Left ventricle myocardium inferior (tissue), 1 donor: ENCODE results near the gene AIFM3. TPM values are rescaled to one million over a fixed set of nuclear protein-coding genes. Genes with fewer than 3 reads are reported as not detected.
"Not testable (repeated sequence)": the region's sequence is repeated elsewhere in the genome, so short reads cannot be mapped to it uniquely, and the experiment has no call there.

Experiments used
- DNase-seq: peaks from one replicate; pipeline ENCODE4 v3.0.0-alpha.2; 2020
- H3K27ac ChIP-seq: fragments of 200-600 bp; replicated peaks from 2 replicates; pipeline ENCODE4 v1.8.0; 2021
- H3K27me3 ChIP-seq: fragments of 200-600 bp; 2 replicates; pipeline ENCODE4 v1.8.0; 2021; ENCODE audit warnings: low read depth
- H3K36me3 ChIP-seq: fragments of 200-600 bp; 2 replicates; pipeline ENCODE4 v1.8.0; 2021
- H3K4me1 ChIP-seq: fragments of 200-600 bp; 2 replicates; pipeline ENCODE4 v1.8.0; 2021
- H3K4me3 ChIP-seq: fragments of 200-600 bp; 2 replicates; pipeline ENCODE4 v1.8.0; 2021; ENCODE audit warnings: mild to moderate bottlenecking, moderate library complexity
- H3K9me3 ChIP-seq: fragments of 200-600 bp; replicated peaks from 2 replicates; pipeline ENCODE4 v1.8.0; 2021
- intact Hi-C: fragments of 100-400 bp; cut with micrococcal nuclease; formaldehyde crosslinking; loops from one replicate; pipeline ENCODE4 v1.11.0; 2022
- total RNA-seq: library from RNA; stranded (reverse); fragmentation: NEBNext Ultra II Directional; extraction: Animal tissue kit (Norgen Biotek cat#: 25700); gene quantifications from one replicate; pipeline ENCODE4 v1.2.1, GENCODE V29; 2021
- TF ChIP-seq, protein P1 (sequence below): fragments of 200-600 bp; IDR thresholded peaks from 2 replicates; pipeline ENCODE4 v1.8.0; 2021; ENCODE audit warnings: antibody characterized with exemption, mild to moderate bottlenecking, borderline replicate concordance
- donor health status: DM: no; HTN: yes; CAD: no; lungs with severe emphysema.

The AIFM3 gene
- total RNA-seq, 1 donor from 2014 or later: 0.47 TPM

DNA sequence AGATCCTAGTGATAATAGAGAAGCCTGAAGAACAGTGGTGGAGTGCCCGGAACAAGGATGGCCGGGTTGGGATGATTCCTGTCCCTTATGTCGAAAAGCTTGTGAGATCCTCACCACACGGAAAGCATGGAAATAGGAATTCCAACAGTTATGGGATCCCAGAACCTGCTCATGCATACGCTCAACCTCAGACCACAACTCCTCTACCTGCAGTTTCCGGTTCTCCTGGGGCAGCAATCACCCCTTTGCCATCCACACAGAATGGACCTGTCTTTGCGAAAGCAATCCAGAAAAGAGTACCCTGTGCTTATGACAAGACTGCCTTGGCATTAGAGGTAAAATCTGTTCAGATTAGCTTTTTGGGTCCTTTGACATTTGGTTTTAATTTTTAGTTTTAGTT lies 33.1 kb upstream of the AIFM3 start:
- H3K9me3 ChIP-seq: no peaks in the 10 kb centered on the region
- TF ChIP-seq, protein P1, sequence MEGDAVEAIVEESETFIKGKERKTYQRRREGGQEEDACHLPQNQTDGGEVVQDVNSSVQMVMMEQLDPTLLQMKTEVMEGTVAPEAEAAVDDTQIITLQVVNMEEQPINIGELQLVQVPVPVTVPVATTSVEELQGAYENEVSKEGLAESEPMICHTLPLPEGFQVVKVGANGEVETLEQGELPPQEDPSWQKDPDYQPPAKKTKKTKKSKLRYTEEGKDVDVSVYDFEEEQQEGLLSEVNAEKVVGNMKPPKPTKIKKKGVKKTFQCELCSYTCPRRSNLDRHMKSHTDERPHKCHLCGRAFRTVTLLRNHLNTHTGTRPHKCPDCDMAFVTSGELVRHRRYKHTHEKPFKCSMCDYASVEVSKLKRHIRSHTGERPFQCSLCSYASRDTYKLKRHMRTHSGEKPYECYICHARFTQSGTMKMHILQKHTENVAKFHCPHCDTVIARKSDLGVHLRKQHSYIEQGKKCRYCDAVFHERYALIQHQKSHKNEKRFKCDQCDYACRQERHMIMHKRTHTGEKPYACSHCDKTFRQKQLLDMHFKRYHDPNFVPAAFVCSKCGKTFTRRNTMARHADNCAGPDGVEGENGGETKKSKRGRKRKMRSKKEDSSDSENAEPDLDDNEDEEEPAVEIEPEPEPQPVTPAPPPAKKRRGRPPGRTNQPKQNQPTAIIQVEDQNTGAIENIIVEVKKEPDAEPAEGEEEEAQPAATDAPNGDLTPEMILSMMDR: no peak
- H3K27ac ChIP-seq: no peak overlapping the region
- DNase-seq: no peak
- no peaks in the 10 kb centered on the region for H3K27me3 ChIP-seq
- peaks cover 36% of the 10 kb centered on the region for H3K36me3 ChIP-seq
- peaks cover 71% of the 10 kb centered on the region for H3K4me1 ChIP-seq
- intact Hi-C loops: no loop called here
- no peak overlapping the region for H3K4me3 ChIP-seq

DNA sequence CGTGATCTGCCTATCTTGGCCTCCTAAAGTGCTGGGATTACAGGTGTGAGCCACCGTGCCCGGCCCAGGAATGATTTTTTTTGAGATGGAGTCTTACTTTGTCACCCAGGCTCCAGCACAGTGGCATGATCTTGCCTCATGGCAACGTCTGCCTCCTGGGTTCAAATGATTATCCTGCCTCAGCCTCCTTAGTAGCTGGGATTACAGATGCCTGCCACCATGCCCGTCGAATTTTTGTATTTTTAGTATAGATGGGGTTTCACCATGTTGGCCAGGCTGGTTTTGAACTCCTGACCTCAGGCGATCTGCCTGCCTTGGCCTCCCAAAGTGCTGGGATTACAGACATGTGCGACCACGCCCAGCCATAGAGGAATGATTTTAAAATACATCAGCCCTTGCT lies 32.0 kb upstream of the AIFM3 start:
- Histone ChIP-seq H3K36me3 (peaks cover 36% of the 10 kb centered on the region), H3K4me1 (peaks cover 76% of the 10 kb centered on the region)
- H3K9me3 ChIP-seq, H3K4me3 ChIP-seq, H3K27ac ChIP-seq, H3K27me3 ChIP-seq, DNase-seq, intact Hi-C loops: not testable (repeated sequence)

DNA sequence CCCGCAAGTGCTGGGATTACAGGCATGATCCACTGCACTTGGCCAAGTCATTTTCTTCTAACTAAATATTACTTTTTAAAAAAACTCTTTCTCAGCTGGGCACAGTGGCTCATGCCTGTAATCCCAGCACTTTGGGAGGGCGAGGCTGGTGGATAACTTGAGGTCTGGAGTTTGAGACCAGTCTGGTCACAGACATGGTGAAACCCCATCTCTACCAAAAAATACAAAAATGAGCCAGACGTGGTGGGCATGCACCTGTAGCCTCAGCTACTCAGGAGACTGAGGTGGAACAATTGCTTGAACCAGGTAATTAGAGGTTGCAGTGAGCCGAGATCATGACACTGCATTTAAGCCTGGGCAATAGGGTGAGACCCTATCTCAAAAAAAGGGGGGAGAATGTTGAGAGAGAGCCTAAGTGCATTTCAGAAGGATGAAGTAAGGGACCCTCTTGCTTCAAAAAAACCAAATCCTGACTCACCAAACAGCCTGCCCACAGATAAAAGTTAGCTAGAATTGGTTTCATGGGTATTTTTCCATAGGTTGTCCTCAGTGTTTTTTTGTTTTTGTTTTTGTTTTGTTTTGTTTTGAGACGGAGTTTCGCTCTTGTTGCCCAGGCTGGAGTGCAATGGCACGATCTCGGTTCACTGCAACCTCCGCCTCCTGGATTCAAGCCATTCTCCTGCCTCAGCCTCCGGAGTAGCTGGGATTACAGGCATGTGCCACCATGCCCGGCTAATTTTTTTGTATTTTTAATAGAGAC lies 31.1 kb upstream of the AIFM3 start:
- H3K27me3 ChIP-seq, intact Hi-C loops, H3K27ac ChIP-seq, DNase-seq, H3K4me3 ChIP-seq, H3K9me3 ChIP-seq: not testable (repeated sequence)
- Histone ChIP-seq H3K36me3 (peaks cover 36% of the 10 kb centered on the region), H3K4me1 (peaks cover 82% of the 10 kb centered on the region)

DNA sequence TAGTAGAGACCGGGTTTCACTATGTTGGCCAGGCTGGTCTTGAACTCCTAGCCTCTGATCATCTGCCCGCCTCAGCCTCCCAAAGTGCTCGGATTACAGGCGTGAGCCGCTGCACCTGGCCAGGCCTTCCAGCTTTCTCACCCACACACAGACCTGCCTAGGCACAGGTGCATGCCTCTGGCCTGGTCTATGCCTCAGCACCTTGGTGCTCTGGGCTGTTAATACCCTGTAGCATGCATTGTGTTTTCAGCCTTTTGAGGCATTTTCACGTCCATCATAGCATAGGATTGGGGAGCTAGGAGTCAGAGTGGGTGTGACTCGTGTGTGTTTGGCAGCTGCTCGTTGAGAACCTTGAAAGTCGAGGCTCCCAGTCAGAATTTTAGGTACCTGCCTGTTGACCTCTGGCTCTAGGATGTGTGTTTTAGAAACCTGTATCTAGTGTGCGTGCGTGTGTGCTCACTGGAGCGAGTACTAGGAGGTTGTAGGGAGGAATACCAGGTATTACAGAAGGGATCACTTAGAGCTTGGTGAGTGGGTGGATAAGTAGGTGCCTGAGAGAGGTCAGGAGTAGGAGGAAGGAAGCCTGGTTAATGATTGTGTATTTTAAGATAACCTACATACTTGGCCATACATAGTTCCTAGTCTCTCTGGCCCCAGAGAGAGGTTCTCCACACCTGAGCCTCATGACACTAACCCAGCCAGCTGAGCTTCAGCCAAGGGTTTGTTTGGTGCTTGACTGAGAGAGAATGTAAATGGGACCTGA lies 29.8 kb upstream of the AIFM3 start:
- H3K9me3 ChIP-seq: no peaks in the 10 kb centered on the region
- H3K36me3 ChIP-seq: peaks cover 36% of the 10 kb centered on the region
- DNase-seq: no peak
- intact Hi-C loops: no loop called here
- TF ChIP-seq, protein P1: no peak
- no peak overlapping the region for H3K4me3 ChIP-seq
- no peak overlapping the region for H3K27ac ChIP-seq
- H3K4me1 ChIP-seq: peaks cover 79% of the 10 kb centered on the region
- H3K27me3 ChIP-seq: no peaks in the 10 kb centered on the region

DNA sequence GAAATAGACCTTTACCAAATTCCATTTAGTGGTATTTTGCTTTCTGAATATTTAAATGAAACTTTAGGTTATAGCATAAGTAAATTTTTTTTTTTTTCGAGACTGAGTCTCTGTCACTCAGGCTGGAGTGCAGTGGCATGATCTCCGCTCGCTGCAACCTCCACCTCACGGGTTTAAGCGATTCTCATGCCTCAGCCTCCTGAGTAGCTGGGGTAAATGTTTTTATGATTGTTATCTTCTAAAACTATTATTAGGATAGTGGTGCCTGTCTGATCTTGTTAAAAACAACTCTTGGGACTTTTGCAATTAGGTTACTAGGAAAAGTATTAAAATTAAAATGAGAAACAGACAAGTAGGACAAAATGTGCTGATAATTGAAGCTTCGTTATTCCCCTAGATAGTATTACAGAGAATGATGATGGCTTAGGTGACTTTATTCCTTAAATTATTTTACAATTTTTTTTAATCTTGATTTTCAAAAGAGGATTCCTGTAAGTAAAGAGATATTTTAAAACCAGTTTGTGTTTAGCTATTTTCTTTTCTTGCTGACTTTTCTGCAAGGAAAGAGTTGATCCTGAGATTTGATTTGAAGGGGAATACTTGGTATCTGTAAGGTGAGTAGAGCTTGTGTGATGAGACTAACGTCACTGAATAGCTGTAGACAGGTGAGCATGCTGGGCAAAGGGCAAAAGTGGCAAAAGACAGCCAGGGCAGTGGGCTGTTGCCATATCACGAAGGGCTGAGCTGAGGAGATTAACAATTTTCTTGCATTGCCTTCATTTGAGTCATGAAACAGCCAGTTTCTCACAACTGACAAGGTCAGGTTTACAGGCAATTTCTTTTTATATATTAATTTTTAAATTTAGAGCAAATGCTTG lies 29.0 kb upstream of the AIFM3 start:
- no peaks in the 10 kb centered on the region for H3K27me3 ChIP-seq
- H3K4me1 ChIP-seq: peaks cover 73% of the 10 kb centered on the region
- no peaks in the 10 kb centered on the region for H3K9me3 ChIP-seq
- DNase-seq: no peak
- H3K4me3 ChIP-seq: no peak overlapping the region
- intact Hi-C loops: no loop called here
- peaks cover 36% of the 10 kb centered on the region for H3K36me3 ChIP-seq
- H3K27ac ChIP-seq: no peak overlapping the region
- TF ChIP-seq, protein P1: no peak

DNA sequence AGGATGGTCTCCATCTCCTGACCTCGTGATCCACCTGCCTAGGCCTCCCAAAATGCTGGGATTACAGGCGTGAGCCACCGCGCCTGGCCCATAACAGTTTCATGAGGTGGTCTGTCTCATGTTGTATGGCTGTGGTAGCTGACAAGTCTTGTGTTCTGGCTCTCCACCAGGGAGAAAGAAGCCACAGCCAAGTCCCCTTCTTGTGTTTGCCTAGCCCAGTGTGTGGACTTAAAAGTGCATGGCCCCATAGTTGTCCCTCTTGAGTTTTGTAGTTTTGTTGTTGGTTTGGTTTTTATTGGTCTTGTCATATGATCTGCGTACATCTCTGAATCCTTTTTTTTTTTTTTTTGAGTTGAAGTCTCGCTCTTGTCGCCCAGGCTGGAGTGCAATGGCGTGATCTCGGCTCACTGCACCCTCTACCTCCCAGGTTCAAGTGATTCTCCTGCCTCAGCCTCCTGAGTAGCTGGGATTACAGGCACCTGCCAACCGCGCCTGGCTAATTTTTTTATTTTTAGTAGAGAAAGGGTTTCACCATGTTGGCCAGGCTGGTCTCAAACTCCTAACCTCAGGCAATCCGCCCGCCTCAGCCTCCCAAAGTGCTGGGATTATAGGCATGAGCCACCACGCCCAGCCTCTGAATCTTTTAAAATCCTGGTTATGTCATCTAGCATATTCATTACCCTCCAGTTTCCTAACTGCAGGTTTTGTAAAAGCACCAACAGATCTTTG lies 27.4 kb upstream of the AIFM3 start:
- DNase-seq, H3K27ac ChIP-seq, intact Hi-C loops, H3K27me3 ChIP-seq, H3K4me3 ChIP-seq, H3K9me3 ChIP-seq: not testable (repeated sequence)
- Histone ChIP-seq H3K36me3 (peaks cover 25% of the 10 kb centered on the region), H3K4me1 (peaks cover 74% of the 10 kb centered on the region)
